COLO829 (cell line): ENCODE measurements around the gene CDK19.
"Not testable (repeated sequence)": the region's sequence is repeated elsewhere in the genome, so short reads cannot be mapped to it uniquely, and the experiment has no call there.

Source experiments
- DNase-seq: peaks from one replicate; pipeline ENCODE4 v3.0.0; 2012; ENCODE audit warnings: low spot score

The CDK19 gene

DNA sequence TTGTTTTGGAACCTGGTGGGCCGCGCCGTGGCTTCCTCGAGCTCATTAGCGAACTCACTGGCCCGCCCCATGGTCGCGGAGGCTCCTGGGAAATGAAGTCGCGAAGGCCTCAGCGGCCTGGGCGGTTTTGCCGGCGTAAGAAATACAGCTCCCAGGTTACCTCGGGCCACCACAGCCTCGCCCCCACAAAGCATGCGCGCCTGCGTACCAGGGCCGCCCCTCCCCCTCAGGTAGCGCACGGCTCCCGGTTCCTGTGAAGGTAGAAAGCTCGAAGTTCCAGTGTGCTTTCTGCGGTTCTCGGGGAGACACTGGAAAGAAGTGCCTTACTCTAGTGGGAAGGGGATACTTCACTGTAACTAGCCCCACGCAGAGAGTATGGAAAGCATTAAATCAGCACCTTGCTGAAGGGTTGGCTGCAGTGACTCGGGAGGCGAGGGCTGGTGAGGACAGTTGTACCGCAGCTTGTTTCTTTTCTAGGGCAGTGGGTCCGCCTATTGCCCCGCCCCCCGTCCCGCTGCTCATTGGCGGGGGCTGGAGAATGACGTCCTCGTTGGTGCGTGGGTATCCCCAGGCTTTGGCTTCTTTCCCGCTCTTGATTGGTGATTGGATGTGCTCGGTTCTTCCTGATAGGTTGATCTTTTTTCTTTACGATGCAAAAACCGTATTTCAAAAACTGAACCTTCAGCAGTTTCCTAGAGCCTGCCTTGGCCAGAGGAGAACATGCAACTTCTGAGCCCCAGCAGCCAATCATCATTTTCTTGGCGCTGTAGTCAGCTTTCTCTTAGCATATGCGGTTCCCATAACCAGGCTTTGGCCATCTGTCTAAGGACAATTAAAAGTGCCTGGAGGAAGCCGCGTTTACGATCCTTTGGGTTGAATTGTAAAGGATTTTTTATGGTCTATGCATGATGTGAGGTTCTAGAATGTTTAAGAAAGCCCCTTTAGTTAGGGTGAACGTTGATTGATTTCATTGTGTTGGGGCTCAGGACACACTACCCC lies at the start of gene CDK19:
Gene CDK19 (minus strand): TSS at position 59 of the 999 bp plus-strand sequence. CDS start 333 bp downstream, outside the sequence.
- peak; percentile 96 for DNase-seq

DNA sequence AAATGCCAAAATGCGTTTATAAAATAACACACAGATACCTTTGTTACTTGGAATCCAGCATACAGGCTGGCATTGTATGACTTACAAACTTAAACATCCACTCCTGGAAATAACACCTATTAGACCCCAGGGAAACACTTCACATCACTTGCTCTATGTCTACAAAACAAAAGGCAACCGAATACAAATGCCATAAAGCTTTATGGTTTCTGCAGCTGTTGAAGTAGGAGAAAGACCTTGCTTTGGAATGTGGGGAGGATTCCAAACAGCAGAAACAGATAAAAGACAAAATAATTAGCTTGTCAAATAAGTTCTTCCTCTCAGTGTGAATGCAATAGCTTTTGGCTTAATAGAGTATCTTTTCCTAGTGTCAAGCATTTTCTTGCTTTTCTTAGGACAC lies 49.6 kb upstream of the CDK19 start:
- no peak for DNase-seq

DNA sequence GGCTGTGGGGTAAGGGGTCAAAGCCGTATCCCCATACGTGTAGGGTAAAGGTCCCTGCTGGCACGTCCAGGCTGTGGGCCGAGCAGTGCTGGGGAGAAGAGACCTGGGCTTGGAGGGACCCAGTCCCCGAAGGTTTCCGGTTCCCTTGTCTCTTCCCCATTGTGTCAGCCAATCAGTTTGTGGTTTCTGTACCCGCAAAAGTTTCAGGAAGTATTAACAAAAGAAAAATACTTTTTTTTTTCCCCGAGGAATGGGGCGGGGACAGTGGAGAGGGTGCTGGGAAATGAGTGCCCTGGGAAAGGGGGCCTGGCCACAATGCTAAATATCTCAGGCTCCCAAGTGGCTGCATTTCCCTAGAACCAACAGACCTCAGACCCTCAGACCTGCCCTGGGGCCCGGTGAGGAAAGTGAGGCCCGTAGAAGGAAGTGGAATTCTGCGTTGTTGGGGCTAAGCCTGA lies 44.1 kb upstream of the CDK19 start:
- DNase-seq, result no peak

DNA sequence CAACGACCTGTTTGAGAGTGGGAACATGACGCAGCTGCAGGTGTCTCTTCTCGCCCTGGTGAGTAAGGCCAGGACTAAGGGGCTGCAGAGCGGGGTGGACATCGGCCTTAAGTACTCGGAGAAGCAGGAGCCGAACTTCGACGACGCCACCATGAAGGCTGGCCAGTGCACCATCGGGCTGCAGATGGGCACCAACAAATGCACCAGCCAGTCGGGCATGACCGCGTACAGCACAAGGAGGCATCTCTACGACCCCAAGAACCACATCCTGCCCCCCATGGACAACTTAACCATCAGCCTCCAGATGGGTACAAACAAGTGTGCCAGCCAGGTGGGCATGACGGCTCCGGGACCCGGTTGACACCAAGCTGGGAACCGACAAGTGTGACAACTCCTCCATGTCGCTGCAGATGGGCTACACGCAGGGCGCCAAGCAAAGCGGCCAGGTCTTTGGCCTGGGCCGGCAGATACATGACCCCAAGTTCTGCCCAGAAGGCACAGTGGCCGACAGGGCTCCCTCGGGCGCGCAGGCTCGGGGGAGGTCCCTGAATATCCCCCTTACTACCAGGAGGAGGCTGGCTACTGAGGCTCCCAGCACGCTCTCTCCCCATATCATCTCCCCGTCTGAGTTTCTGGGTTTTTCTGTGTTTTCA lies 43.4 kb upstream of the CDK19 start:
- no peak for DNase-seq

DNA sequence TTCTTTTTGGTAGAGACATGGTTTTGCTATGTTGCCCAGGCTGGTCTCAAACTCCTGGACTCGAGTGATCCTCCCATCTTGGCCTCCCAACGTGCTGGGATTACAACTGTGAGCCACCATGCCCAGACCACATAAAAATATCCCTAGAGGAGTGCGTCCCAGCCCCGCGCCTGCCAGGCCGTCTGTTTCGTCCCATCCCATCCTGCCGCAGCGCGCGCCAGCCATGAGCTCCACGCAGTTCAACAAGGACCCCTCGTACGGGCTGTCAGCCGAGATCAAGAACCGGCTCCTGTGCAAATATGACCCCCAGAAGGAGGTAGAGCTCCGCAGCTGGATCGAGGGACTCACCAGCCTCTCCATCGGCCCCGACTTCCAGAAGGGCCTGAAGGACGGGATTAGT lies 42.7 kb upstream of the CDK19 start:
- no peak for DNase-seq

DNA sequence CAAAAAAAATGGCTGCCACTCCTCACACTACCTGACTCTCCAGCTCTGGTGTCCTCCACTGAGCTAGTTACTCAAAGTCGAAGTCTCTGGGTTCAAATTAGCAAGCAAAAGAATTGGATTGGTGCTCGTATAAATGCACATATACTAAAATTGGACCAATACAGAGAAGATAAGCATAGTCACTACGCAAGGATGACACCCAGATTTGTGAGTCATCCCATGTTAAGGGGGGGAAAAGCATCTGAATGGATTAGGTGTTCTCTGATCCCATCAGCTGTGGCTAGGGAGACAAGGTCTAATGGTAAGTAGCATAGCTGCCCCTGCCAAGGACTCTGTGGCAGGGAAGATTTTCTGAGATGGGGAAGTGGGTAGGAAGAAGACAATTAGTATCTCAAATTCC lies 41.0 kb upstream of the CDK19 start:
- no peak for DNase-seq

DNA sequence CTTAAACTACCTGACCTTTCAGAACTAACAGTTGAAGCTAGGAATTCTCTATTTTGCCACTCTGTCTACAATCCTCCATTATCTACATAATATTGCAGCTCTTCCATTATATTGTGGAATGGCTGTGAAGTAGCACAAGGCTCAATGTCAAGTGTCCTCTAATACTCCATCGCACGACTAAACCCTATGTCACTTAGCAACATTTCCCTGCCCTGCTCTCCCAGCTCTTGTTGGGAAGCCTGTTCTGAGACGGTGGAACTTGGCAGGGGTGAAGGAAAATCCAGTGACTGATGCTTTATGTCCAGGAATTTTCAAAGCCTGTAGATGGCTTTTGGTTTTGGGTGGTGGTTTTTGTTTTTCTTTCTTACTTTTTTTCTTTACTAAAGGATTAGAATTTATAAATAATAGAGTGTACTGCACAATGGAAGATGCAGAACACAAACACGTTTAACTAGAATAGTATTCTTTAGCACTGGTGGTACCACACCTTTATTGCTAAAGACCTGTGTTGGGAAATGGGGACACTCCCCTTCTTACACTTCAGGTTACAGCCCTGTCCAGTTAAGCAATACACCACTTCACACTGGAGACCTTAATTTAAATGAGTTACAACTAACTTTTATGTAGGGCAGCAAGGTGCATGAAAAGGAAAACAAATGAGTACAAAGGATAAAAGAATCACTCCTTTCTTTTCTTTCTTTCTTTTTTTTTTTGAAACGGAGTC lies 38.6 kb upstream of the CDK19 start:
- no peak for DNase-seq

DNA sequence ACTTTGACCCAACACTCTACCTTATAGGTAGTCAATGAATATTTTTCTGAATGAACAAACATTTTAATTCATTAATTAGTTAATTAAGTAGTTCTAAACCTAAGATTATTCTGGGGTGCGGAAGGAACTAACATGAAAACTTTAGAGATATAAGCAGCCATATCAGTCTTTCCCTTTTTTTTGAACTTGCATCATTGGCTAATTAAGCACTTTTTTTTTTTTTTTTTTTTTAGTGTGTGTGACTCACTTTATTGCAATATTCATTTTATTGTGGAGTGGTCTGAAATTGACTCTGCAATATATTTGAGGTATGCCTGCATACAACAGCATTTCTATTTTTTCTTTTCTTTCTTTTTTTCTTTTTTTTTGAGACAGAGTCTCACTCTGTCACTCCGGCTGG lies 37.5 kb upstream of the CDK19 start:
- no peak for DNase-seq

DNA sequence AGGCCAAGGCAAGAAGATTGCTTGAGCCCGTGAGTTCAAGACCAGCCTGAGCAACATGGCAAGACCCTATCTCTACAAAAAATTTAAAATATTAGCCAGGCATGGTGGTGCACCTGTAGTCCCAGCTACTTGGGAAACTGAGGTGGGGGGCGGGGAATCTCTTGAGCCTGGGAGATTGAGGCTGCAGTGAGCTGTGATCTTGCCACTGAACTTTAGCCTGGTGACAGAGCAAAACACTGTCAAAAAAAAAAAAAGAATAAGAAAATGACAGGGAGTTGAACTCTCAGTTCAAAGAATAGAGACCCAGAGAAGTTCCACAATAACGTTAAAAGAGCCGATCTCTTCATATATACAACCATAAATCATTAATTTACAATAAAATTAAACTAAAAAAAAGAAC lies 34.5 kb upstream of the CDK19 start:
- no peak for DNase-seq

DNA sequence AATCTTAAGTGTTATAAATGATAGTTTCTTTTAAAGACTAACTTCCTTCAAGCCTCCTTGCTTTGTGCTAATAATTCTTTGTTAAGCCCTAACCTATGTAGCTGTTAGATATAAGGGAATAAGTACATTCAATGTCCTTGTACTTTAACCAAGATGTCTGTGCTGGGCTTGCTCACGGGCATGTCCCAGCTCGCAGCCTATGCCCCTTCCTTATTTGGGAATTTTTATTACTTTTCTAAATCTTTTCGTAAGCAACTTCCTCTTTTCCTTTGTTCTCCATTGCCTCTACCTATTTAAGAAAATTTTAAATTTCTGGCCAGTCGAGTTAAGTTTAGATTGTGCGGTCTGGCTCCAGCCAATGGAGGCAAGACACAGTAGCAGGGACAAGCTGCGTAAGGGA lies 26.0 kb upstream of the CDK19 start:
- no peak for DNase-seq

DNA sequence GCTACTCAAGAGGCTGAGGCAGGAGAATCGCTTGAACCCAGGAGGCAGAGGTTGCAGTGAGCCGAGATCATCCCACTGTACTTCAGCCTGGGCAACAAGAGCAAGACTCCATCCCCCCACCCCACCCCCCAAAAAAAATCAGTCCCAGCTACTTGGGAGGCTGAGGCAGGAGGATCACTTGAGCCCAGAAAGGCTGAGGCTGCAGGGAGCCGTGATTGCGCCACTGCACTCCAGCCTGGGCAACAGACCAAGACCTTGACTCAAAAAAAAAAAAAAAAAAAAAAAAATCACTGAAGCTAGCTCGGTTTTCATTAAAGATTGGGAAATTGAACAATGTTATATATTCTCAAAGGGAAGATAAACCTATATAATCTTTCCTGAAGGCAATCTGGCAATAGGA lies 20.5 kb upstream of the CDK19 start:
- not testable (repeated sequence) for DNase-seq

DNA sequence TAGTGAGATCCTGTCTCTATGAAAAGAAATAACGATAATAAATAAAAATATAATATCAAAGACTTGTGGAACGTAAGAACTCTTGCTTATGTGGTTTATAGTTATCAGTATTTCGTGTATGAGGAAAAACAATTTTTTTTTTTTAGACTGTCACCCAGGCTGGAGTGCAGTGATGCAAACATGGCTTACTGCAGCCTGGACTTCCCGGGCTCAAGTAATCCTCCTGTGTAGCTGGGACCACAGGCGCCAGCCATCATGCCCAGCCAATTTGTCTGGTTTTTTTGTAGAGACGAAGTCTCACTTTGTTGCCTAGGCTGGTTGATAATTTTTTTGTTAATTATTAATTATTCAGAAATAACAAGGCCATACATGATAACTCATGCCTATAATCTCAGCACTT lies 18.6 kb upstream of the CDK19 start:
- no peak for DNase-seq

DNA sequence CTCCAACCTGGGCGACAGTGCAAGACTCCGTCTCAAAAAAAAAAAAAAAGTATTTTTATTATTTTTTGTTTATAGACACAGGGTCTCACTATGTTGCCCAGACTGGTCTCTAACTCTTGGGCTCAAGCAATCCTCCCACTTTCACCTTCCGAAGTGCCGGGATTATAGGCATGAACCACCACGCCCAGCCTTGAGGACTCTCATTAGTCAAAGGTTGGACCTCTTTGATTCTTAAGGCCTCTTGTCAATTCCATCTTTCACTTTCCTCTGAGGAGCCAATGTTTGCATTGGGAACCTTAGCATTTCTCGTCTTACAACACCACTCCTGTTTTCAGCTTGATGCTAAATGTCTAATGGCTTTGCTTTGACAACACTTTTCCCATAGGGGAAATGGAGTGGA lies 16.1 kb upstream of the CDK19 start:
- no peak for DNase-seq

DNA sequence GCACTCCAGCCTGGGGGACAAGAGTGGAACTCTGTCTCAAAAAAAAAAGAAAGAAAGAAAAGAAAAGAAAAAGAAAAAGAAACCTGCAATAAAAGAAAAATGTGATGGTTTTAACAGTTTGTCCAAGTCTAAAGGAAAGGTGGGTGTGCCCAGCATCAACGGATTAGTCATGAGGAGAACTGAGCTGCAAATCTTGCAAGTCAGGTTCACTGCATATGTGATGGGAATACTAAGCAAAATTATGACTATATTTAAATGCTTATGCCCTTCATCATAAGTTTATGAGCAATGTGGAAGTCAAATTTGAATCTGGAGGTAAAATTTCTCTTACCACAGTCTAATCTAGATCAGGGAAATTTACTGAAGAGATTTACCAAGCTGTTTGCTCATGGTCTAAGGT lies 13.1 kb upstream of the CDK19 start:
- no peak for DNase-seq

DNA sequence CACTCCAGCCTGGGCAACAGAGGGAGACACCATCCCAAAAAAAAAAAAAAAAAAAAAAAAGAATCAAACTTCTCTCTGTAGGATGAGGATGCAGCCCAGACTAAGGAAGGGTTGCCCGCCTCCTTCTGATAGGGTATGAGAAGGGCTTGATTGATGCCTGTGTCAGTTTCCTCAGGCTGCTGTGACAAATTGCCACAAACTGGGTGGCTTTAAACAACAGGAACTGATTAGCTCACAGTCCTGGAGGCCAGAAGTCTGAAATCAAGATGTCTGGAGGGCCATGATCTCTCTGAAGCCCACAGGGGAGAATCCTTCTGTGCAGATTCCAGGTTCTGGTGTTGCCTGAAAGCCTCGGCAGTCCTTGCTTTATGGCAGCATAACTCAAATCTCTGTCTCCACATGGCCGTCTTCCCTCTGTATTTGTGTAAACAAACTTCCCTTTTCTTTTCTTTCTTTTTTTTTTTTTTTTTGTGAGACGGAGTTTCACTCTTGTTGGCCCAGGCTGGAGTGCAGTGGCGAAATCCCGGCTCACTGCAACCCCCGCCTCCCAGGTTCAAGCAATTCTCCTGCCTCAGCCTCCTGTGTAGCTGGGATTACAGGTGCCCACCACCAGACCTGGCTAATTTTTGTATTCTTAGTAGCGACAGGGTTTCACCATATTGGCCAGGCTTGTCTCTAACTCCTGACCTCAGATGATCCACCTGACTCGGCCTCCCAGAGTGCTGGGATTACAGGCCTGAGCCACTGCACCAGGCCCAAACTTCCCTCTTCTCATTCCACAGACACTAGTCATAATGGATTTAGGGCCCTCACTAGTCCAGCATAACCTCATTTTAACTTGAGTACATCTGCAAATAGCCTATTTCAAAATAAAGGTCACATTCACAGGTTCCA lies 11.2 kb upstream of the CDK19 start:
- DNase-seq, result no peak

DNA sequence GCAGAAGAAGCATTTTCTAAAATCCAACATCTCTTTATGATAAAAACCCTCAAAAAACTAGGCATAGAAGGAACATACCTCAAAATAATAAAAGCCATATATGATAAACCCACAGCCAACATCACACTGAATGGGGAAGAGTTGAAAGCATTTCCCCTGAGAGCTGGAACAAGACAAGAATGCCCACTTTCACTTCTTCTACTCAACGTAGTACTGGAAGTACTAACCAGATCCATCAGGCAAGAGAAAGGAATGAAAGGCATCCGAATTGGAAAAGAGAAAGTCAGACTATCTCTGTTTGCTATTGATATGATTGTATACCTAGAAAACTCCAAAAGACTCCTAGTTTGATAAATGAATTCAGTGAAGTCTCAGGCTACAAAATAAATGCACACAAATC lies 7.9 kb upstream of the CDK19 start:
- no peak for DNase-seq

DNA sequence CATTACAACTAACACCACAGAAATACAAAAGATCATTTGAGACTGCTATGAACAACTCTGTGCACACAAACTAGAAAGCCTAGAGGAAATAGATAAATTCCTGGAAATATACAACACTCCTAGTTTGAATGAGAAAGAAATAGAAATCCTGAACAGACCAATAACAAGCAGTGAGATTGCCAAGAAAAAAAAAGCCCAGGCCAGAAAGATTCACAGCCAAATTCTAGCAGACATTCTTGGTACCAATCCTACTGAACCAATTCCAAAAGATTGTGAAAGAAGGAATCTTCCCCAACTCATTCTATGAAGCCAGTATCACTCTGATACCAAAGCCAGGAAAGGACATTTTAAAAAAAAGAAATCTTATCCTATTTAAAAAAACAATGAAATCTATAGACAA lies 7.0 kb upstream of the CDK19 start:
- DNase-seq, result no peak

DNA sequence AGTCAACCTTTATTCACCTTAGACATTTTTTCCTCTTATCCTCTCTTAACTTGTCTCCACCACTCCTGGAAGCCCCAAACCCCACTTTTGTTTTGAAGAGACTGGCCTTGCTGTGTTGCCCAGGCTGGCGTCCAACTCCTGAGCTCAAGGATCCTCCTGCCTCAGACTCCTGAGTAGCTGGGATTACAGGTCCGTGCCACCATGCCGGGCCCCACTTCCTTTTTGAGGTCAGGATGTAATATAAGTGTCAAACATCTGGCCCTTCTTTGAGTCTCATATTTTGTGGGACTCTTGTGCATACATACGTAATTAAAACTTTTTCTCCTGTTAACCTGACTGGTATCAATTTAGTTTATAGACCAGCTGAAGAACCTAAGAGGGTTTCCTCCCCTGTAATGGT lies 1.4 kb upstream of the CDK19 start:
- DNase-seq, result no peak

DNA sequence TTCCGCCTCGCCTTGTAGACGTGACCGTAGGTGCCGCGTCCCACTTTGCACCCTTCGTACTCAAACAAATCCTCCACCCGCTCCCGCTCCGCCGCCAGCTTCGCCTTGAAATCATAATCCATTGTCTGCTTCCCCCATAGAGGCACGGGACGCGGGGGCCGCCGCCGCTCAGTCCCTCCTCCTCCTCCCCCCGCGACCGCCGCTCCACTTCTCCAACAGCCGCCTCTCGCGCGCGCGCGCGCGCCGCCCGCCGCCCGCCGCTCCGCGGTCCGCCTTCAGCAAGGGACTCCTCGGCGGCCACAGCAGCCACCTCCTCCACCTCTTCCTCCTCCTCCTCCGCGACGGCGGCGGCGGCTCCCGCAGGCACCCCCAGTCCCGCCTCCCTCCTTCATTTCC lies 256 bp downstream of the CDK19 start:
- DNase-seq, result peak; percentile 6

DNA sequence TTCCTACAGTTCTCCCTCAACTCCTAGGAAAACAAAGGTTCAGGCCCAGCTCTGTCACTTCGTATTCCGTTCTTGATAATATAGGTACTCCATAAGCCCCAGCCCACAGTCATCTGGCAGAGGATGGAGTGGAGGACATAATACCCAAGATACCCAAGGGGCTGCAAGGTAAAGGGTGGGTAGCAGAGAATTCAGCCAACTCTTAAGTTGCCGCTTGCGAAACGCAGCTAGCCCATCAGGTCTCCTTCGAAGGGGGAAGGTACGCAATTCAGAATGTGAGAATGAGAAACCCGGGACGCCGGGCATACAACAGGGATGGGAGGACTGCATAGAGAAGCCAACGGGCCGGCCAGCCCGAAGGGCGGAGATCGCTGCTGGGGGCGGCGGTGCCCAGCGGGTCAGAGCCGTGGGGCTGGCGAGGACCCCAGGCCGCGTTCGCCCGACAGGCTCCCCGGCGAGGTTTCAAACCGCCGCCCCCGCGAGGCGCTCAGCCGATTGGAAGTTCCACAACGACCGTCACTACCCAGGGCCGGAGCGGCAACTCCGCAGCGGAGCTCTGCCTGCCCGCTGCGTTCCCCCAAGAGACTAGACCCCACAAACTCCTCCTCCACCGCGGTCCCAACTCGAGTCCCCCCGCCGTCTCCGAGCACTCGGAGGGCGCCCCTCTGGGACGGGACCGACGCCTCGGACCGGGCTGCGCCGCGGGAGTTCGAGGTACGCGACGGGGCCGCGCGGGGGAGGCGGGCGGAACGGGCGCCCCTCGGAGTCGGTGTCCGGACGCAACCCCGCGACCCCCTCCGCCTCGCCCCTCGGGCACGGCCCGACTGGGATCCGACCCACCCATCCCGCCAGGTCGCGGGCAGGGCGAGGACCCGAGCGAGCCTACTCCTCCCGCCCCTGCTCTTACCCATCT lies 911 bp downstream of the CDK19 start:
- DNase-seq, result peak; percentile 22
